Stimulated activated naive CD8-positive, alpha-beta T cell treated with anti-CD3 and anti-CD28 coated beads, Interleukin-15, Interleukin-2, amounts not matched to agents 100 U/mL and 50 U/mL, for 24 hours (primary cell): ENCODE results near the gene NR2E1.

Experiments used
- ATAC-seq: fragments of 150-1000 bp; cut with Tn5 transposase; one replicate; pipeline ENCODE4 v1.10.0; 2021
- DNase-seq: peaks from one replicate; pipeline ENCODE4 v3.0.0; 2021

NR2E1 gene

DNA sequence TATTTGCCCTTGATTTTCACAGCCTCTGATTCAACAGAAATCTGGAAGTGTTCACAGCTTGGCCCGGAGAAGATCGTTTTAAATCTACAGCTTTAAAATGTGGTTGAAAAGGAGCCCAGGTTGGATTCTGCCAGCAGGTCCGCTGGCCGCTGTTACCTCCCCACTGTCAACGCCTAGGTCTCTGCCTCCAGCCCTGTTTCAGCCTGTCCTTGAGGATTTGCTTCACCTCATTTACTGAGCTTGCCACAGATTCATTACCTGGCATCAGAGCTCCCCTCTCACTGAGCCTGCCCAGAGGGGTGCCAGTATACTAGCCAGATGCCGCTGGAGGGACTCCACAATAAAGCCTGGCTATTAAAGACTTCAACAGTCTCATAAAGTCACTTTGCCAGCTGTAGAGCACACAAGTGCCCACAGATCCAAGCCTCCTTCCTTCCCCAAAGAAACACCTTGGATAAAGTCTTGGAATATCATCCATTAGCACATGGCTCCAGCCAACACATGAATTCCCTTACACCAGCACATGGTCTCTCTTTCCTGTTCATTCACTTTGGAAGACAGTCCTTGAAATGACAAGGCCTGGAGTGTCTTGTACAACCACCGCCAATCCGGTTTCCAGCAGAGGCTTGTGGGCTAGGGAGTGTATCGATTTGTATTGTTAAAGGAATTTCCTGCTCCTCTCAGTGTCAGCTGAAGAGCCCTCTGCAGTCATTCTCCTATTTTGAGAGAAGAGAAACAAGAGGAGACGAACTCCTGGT, 9.5 kb upstream of the NR2E1 start:
- DNase-seq (no peak), ATAC-seq (no peak)

DNA sequence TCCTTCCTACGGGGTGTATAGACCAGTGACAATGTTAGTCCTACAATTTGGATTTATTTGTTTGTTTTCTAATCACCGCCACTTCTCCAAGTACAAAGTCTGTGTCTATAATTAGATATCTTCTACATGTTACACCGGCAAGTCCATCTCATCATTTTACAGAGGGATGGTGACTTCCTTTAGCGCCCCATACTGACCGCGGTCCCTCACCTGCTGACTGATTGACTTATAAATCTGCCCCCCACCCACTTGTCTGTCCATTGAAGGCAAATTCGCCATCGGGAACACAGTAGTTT, 8.9 kb upstream of the NR2E1 start:
- DNase-seq, result no peak
- no peak for ATAC-seq

DNA sequence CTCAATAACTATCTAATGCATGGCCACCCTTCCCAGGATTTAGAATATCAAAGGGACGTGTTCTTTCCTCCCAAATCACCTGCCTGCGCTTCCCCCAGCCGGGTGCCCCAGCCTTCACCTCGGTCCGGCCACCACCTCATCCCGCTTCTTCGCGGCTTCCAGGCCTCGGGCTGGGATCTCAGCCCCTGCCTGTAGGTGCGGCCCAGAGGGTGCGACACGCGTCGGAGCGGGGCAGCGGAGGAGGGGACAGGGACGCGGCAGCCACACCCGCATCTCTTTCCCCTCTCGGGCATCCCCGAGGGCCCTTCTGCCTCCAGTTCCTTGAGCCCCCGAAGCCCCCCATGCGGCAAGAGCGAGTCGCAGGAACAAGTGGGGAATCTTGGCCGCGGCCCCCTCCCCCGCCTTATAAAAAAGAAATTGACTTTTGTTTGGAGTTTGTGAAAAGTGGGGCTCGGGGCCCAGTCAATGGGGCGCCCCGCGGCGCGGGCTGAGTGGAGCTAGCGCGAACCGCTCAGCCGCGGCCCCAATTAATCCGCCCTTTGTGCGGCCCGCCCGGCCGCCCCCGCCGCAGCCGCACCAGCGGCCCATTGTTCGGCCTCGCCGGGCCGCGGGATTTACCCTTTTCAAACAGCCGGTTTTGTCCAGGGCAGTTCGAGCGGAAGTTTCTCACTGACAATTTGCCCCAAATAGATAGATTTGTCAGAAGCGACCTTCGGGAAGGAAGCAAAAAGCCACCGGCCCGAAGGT, 8.4 kb upstream of the NR2E1 start:
- ATAC-seq (no peak), DNase-seq (no peak)

DNA sequence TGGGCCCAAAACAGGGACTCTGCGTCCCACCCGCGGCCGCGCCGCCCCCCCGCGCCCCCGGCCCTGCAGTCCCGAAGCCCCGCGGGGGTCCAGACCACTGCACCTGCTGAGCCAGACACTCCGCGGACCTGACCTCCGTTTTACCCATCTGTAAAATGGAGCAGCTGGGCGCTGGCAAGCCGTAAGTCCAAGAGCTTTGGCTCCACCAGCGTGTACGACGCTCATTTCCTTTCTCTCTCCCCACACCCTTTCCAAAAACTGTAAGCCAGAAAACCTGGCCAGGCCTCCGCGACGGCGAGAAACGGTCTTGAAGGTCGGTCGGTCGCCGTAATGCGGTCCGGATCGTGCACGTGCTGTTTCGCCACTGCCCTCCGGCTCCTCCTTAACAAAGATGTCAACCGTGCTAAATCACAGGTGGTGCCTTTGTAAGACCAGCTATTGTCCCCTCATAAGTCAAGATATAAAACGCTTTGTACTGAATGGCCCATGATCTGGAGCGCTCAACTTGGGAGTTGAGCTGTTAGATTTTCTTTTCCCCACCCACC, 7.8 kb upstream of the NR2E1 start:
- no peak for DNase-seq
- no peak for ATAC-seq

DNA sequence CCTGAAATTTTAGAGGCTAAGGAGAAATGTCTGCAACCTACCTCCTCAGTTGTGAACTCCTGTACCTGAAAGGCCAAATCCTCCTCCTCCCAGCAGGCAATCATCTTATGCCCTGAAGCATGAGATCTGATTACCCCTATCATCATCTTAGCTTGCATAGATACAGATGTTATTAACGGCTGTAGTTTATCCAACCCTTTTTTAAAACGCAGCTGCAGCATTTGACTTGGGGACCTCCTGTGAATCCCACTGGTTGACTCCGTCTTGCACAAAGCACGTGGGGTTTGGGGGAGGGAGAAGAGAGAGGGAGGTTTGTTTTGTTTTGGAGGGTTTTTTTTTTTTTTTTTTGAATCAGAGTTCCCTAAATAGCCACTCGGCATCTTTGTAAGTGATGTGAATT, 5.8 kb upstream of the NR2E1 start:
- no peak for DNase-seq

DNA sequence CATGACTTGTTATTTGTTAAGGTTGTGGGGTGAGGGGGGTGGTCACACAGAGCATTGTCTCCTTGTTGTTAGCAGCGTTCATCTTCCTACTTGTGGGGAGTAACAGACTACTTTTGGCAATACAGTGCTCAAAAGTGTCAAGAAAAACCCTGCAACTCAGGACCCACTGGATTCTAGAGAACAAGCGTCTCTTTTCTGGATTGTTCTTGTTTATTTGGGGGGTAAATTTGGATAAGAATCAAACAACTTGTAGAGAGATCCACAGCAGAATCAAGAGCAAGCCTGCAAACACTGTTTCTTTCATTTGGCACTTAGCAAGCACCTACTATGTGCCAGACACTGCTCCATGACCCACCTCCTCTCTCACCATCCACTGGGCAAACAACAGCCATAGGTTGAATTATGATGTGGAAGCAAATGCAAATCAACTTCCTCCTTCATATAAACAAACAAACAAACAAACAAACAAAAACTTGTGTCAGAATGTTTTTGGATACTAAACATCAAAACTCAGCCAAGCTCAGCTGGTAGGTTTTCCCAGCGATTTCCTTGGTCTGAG, 4.0 kb upstream of the NR2E1 start:
- ATAC-seq (no peak), DNase-seq (no peak)

More for the DNA sequence above, 5.8 kb upstream of the NR2E1 start:
- ATAC-seq, result no peak

DNA sequence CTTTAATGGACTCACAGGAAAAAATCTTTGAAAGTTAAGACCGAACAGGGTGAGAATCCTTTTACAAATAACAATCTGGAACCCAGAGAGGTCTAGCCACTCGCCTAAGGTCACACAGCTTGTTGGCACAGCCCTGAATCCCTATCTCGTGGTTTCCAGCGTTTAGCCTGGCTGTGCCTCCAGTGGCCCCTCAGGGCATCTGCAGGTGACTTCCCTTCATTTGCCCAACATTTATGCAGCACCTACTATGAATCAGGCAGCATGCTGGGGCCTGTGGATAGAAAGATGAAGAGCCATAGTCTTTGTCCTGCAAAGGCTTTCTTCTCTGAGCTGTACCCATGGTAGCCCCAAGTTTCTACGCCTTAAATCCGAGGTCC, 2.6 kb upstream of the NR2E1 start:
- peak; percentile 50 for ATAC-seq
- no peak for DNase-seq

DNA sequence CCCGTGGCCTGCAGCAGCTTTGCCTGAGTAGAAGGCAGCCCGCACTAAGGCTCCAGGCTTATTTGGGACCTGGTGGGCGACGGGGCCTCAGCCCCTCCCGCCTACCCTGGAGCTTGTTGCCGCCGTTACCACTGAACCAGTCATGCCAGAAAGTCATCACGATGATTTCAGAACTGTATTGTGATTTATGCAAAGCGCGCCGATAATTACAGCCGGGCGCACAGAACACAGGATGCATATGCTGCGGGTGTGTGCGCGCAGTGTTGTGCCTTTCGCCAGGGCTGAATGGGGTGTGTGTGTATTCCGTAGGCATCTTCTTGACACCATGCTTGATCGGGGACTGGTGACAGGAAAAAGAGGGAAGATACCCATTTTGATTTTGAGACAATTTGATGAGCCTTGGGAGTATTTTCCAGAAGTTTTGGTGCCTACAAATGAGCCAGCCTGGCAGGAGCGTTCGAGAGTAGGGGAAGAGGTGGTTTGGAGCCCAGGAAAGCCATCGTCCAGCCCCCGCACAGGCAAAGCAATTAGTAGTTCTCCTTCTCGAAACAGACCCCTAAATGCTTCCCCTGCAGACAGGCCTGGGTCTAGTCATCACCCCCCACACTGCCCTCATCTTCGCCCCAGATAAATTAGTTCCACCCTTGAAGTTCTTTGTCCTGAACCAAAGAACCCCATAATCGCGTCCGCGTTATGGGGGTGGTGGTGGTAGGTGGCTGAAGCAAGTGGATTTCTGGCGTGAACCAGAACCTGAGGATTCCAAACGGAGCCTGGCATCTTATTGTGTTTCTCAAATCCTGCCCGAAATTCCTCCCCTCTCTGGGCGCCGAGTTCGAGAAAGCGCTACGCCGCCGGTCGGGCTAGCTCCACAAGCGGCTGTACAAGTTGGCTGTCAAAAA, 1.9 kb upstream of the NR2E1 start:
- DNase-seq (no peak), ATAC-seq (peak; percentile 7)

DNA sequence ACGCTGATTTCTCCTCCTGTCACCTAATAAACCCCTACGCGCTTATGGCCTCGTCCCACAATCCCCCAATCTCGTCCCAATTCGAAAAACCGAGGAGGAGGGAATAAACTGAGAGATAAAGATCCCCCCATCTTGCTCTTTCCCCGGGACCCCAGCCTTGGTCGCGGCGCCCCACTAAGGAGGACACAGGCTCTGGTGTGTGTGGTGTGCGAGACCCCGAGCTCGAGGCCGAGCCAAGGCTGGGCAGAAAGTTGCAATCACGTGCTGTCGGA, 1.3 kb upstream of the NR2E1 start:
- DNase-seq (no peak), ATAC-seq (no peak)

DNA sequence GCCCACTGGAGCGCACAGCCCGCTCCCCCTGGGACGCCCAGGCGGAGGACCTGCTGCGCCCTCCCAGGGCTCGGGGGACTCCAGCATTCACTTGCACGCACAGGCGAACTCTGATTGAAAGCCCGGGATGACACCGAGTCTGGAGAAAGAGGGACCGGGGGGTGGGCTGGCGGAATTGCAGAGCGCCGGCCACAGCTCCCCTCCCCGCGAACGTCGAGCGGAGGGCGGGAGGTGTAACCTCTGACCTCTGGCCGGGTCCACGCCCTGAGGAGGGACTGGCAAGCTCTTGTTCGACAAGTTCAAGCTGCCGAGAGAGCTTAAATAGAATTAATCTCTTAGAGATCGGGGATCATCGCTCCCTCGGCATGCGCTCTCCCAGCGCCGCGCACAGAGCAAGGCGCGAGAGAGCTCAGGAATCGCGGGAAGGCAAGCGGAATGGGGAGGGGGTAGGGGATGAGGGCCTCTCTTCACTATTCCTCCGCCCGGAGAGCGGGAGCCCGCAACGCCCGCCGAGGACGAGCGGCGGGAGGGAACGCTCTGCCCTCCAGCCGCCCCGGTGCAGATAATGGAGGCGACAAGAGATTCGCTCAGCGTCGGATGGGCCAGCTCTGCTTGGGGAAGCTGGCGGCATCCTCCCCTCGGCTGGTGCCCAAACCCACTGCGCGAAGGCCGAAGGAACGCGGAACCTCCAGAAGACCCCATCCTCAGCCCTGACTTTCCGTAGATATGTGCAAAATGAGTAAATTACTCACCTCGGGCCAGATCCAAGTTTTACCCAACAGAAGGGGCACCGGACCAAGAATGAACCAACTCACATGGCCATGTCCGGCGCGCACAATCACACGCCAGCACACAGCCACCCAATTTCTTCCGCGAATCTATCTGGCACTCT, 761 bp upstream of the NR2E1 start:
- ATAC-seq, result no peak
- no peak for DNase-seq

DNA sequence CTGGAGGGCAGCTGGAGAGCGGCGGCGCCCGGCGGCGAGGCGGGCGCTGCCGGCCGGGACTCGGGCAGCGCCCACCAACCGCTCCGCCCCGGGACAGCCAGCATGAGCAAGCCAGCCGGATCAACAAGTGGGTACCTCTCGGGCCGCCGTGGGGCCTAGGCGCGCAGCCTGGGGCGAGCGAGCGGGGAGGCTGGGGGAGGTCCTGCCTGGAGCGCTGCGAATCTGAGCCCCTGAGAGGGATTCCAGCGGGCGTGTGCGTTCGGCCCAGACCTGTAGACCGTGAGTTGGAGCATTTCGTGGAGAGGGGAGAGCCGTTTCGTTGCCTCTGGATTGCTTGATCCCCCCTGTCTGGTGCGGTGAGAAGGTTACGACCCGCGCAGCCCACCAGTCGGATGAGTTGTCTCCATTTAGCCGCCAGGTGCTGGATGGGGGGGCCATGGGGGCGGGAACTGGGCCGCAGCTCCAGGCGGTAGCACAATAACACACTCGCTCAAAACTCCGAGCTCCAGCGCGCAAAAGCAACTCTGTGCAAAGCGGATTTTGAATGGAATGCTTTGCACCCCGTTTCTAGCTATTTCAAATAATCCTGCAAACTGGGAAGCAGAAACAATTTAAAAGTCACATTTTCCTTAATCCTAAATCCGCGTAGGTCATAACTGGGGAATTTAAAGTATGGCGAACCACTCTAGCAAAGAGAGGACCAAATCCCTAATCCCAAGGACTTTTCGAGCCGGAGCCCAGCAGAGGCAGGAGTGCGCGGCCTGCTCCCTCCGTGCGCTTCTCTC, 1.0 kb downstream of the NR2E1 start:
- ATAC-seq (no peak), DNase-seq (no peak)

DNA sequence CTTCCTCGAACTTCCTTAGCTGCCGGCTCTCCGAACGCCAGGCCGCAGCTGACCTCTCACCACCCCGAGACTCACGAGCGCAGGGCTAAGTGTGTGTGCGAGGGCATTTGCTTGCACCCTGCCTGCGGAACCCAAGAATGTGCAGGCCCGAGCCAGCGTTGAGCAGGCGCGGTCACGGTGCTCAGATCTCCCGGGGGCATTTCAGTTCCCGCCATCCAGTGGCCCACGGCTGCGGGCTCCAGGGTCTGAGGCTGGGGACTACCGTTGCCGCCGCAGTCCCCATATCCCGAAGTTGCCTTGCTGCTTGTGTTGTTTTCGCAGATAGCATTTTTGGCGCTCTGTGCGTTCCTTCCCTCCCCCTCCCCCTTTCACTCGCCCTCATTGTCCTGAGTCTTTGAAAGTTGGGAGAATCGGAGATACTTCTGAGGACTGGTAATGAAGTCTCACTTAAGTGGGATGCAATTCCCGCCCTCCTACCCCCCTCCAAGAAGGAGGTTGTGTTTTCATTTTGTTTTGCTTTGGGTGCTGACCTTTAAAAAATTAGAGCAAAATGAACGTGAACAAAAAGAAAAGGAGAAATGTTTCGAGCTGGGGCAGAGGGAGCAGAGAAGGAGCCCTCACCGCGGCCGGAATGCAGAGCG, 1.7 kb downstream of the NR2E1 start:
- no peak for DNase-seq
- ATAC-seq, result no peak

DNA sequence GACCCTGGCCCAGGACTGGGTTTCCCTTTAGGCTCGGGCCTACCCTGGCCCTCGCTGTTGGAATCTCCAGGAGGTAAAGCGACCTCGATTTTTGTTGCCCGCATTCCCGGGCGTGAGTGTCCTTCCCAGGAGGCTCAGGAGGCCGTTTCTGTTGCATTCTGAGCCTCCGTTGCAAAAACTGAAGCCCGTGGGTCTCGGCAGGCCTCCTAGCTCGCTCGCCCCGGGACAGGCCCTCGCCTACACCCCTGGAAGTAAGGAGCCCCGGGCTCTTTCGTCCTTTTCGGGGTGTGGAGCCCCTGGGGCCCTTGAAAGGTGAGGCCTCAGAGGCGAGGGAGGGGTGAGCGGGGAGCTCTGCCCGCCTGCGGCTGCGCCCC, 2.3 kb downstream of the NR2E1 start:
- ATAC-seq (no peak), DNase-seq (no peak)

DNA sequence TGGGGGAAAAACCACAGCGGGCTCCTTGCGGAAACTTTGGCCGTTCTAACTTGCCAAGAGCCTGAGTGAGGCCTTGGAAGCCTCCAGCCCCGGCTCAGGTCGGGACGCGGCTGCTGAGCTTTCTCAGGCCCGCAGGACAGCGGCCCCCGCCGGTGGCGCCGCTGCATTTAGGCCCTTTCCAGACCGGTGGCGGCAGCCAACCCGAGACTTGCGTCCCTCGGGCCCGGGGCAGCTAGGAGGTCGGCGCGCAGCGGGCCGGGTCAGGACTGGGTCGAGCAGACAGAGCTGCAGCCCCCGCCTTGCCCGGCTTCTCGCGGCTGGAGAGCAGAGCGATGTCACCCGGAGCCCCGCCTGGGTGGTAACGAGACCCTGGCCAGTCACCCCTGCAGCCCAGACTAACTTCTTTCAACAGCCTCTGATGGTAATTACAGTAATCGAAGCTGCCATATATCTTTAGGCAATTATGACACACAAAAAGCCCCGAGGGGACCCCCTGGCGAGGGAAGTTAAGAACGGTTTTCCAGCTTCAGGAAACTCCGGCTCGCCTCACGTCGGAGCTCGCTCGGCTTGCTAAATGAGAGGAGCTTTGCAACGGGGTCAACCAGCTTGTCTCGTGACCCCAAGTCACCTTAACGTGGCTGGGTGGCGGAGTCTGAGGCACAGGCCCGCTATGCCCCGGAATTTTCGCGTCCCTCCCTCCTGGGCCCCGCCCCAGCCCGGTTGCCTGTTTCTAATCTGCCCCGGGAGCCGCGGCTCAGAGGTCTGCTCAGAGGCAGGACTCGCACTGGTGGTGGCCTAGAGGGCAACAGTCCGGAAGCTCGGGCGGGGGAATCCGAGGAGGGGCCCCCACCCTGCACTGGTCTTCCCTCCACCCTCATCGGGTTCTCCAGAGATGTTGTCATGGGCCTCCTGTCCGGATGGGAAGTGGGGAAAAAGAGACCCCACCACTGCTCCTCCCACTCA, 3.0 kb downstream of the NR2E1 start:
- ATAC-seq (peak; percentile 35), DNase-seq (peak; percentile 45)

DNA sequence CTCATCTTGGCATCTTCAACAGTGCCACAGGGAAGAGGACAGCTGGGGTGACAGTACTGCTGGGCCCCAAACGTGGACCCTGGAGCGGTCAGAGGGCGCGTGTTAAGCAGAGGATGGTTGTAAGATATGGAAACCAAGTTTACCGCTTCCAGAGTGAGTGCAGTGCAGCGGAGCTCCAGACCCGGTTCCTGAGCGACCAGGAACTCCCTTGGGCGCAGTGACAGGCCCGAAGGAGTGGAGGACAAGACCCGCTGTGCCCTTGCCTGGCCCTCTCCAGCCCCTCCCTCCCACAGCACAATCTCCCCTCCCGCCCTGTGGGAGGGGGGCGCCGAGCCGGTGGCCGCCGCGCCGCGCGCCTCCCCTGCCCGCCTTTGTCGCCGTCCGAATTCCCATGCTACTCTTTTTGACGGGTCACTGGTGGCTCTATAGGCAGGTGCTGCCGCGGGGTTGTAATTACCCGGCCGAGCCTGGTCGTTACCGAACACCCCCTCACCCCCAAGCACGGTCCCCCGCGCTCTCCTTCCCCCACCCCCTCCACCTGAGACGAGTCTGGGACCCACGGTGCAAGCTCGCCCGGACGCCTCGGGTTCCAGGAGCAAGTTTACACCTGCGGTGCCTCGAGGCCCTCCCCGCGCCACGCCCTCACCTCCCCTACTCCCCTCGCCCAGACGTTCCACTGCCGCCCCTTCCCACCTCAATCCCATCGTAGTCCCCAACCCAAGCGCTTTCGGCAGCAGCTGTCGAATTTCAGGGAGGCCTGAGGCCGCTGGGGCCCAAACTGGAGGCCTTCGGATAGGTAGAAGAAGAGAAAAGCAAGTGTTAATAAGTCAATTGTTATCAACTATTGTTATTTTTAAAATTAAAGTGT, 3.9 kb downstream of the NR2E1 start:
- ATAC-seq, result no peak
- no peak for DNase-seq

DNA sequence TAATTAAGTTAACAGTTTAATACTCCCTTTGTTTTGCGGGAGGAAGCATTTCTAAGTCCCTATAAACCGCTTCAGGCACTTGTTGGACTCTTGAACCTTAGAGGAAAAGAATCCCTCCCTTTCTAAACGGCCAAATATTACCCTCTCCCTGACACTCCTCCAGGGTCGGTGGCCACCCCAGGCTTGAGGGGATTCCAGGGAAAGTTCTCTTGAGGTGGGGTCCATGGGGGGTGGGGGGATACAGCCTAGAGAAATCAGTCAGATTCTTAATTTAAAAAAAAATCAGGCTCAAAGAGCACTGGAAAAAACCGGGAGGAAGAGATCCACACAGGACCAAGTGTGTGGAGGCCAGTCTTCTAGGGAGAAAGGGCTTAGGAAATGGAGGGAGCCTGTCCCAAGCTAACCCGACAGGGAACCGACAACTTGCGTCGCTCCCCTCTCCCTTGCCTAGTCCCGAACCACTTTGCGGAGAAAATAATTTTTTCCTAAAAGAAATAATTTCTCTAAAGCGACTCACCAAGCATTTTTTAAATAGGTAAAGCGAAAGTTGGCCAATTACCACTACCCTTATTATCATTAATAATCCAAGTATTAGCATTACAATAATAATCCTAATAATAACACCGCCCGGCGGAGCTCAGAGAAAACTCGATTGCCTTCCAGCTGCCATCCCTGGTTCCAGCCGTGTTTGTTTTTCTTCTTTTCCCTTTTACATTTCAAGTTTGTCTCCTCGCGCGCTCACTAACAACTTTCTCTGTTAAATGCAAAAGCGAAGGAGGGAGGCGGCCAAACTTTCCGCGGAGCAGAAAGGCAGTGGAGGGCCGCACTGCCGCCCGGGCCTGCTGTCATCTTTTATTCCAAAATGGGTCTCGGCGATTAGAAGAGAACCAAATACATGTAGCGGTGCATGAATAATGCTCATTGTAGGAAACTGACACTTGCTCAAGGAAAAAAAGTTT, 4.8 kb downstream of the NR2E1 start:
- ATAC-seq (no peak), DNase-seq (no peak)

DNA sequence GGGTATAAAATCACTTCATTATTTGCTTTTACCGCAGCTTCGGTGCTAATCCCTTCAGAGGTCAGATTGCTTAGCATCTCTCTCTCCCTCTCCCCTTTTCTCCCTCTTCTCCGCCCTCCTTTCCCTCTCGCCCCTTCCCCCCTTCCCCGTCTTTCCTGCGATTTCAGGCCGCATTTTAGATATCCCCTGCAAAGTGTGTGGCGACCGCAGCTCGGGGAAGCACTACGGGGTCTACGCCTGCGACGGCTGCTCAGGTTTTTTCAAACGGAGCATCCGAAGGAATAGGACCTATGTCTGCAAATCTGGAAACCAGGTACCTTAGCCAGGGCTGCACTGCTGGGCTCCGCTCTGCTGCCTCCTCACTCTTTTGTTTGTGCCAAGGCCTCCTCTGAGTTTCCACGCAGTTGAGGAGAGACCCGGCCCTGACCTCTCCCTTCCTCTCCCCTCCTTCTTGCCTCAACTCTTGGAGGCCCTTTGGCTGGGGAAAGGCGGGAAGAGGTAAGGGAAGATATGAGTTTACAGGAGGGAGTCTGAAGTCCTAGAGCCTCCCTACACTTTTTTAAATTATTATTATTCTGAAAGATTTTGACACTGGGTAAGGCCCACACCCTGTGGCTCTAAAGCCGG, 5.6 kb downstream of the NR2E1 start:
- ATAC-seq (no peak), DNase-seq (no peak)
